ENCODE results near the gene COMMD9.

Gene COMMD9

DNA sequence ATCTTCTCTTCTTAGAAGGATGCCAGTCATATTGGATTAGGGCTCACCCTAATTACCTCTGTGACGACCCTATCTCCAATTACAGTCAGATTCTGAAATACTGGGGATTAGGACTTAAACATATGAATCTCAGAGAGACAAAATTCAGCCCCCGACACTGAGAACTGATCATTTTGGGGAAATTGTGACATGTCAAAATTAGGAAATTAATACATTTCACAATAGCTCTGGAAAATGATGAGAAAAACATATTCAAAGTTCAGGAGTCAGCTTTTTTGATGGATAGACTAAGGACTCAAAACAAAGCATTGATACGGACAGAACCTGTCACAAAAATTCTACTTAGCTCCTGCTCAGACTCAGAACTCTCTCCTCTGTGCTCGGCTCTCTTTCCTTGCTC is 40.8 kb downstream of the COMMD9 start:
- H3K4me3 ChIP-seq (ENCODE audit: control insufficient read depth, low read depth, low read length) = no peak overlapping the region
- no peak for DNase-seq (ENCODE audit: low read depth)
- TF ChIP-seq, protein P1, sequence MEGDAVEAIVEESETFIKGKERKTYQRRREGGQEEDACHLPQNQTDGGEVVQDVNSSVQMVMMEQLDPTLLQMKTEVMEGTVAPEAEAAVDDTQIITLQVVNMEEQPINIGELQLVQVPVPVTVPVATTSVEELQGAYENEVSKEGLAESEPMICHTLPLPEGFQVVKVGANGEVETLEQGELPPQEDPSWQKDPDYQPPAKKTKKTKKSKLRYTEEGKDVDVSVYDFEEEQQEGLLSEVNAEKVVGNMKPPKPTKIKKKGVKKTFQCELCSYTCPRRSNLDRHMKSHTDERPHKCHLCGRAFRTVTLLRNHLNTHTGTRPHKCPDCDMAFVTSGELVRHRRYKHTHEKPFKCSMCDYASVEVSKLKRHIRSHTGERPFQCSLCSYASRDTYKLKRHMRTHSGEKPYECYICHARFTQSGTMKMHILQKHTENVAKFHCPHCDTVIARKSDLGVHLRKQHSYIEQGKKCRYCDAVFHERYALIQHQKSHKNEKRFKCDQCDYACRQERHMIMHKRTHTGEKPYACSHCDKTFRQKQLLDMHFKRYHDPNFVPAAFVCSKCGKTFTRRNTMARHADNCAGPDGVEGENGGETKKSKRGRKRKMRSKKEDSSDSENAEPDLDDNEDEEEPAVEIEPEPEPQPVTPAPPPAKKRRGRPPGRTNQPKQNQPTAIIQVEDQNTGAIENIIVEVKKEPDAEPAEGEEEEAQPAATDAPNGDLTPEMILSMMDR (IDR thresholded peaks at IDR 0.05; ENCODE audit: control insufficient read depth, insufficient read depth, low read depth, low read length, missing control alignments) = no peak

DNA sequence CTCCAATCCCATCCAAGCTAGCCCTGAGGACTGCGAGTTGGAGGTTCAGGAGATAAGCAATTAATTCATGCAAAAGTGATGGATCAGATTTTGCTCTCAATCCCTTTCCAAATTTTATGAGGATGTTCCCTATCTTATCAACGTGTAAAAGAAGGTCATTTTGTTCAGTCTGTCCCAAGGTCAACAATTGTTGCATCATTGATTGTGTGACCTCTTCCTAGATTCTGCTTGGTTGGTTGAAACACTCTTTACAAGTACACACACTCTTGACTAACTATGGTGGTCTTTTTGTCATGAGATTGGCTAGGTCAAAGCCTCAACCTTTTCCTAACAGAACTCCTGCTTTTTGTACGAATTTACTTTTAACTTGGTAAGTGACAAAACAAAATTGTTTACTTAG is 41.7 kb downstream of the COMMD9 start:
- TF ChIP-seq, protein P1 (IDR thresholded peaks at IDR 0.05; ENCODE audit: control insufficient read depth, insufficient read depth, low read depth, low read length, missing control alignments) = no peak
- H3K4me3 ChIP-seq (ENCODE audit: control insufficient read depth, low read depth, low read length) = no peak overlapping the region
- DNase-seq (ENCODE audit: low read depth) = no peak

DNA sequence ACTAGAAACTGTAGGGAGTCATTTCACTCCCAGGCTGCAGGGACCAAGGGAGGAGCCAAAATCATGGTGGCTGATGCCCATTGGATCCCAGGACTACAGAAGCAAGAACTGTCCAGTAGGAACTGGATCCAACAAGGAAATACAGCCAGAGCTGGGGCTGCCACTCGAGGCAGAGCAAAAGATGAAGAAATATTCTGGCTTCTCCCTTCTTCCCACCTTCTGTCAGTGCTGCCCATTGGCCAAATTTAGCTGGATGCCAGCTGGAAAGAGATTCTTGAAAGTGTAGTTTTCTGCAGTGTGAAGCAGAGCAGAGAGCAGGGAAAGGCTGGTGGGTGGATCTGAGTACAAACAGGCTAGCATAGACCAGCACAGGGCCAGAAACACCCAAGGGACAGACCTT is 45.6 kb downstream of the COMMD9 start:
- no peak for DNase-seq (ENCODE audit: low read depth)
- TF ChIP-seq, protein P1 (IDR thresholded peaks at IDR 0.05; ENCODE audit: control insufficient read depth, insufficient read depth, low read depth, low read length, missing control alignments) = no peak
- no peak overlapping the region for H3K4me3 ChIP-seq (ENCODE audit: control insufficient read depth, low read depth, low read length)

DNA sequence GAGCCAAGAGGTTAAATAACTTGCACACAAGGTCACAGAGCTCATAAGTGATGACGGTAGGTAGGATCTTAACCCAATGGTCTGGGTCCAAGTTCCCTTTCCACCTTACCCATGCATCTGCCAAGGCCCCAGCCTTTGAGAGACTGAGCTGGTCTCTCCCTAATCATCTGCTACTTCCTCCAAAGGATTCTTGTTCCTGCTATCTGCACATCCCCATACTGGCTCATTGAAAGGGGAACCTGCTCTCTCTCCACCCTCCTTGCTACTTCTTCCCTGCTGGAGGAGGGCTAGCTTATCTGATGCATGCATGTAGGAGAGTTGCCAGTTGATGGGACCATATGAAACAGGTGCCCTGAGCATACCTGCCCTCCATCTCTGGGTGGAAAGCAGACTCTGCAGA is 47.7 kb downstream of the COMMD9 start:
- TF ChIP-seq, protein P1 (IDR thresholded peaks at IDR 0.05; ENCODE audit: control insufficient read depth, insufficient read depth, low read depth, low read length, missing control alignments) = no peak
- no peak overlapping the region for H3K4me3 ChIP-seq (ENCODE audit: control insufficient read depth, low read depth, low read length)
- DNase-seq (ENCODE audit: low read depth) = no peak

DNA sequence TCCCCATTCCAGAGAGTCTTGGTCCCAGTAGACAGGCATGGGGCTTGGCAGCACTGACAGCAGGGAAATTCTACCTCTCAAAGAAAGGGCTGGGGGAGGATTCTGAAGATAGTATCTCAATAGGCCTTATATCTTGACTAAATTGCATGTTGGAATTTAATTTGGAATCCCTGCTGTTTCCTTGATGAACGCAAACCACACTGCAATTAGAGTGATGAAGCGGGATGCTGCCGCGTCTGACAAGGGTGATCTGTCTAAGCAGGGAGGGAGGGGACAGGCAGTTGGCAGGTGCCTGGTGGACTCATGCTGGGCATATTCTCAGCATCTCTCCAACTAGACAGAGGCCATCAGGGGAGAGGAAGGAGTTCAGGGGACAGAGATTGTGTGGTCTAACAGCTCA is 48.4 kb downstream of the COMMD9 start:
- DNase-seq (ENCODE audit: low read depth) = no peak
- no peak overlapping the region for H3K4me3 ChIP-seq (ENCODE audit: control insufficient read depth, low read depth, low read length)
- TF ChIP-seq, protein P1 (IDR thresholded peaks at IDR 0.05; ENCODE audit: control insufficient read depth, insufficient read depth, low read depth, low read length, missing control alignments) = no peak

DNA sequence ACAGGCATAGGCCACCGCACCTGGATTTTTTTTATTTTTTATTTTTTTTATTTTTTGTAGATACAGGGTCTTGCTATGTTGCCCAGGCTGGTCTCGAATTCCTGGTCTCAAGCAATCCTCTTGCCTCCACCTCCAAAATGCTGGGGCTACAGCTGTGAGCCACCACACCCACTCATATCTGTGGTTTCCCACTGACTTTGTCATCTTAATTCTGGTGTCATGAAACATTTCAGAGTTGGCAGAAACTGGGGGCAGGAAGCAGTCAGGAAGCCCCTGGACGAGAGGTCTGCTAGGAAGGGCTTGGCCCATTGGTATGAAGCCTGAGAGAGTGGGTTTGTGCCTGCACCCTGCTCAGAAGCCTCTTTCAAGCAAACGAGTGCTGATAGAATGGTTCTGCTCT is 49.1 kb downstream of the COMMD9 start:
- TF ChIP-seq, protein P1 (IDR thresholded peaks at IDR 0.05; ENCODE audit: control insufficient read depth, insufficient read depth, low read depth, low read length, missing control alignments) = no peak
- no peak for DNase-seq (ENCODE audit: low read depth)
- no peak overlapping the region for H3K4me3 ChIP-seq (ENCODE audit: control insufficient read depth, low read depth, low read length)

DNA sequence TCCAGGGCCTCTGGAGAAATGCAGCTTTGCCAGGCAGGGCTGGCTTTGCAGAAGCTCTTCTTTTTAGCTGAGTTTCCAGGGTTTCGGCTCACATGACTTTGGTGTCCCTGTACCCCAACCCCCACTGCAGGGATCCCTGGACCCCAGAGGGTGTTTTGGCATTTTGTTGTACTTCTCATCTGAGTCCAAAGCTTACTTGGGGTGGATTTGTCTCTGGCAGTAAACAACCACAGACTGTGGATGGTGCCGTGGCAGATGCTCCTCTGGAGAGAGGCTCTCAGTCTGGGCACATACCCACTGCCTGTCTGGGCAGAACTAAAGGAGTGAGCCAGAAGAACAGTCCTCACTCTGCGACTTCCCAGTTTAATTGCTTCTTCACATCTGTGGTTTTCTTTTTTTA is 49.6 kb downstream of the COMMD9 start:
- TF ChIP-seq, protein P1 (IDR thresholded peaks at IDR 0.05; ENCODE audit: control insufficient read depth, insufficient read depth, low read depth, low read length, missing control alignments) = no peak
- no peak overlapping the region for H3K4me3 ChIP-seq (ENCODE audit: control insufficient read depth, low read depth, low read length)
- no peak for DNase-seq (ENCODE audit: low read depth)

All from AG09309 (cell line).